GM12873 (cell line): ENCODE results near the gene NEU2.

Source experiments
- CTCF ChIP-seq: IDR thresholded peaks from 2 replicates; pipeline ENCODE4 v1.5.1; 2012; ENCODE audit warnings: low read depth, mild to moderate bottlenecking, moderate library complexity, low read length, control low read depth; ENCODE audit not compliant: insufficient read depth; ENCODE audit errors: missing control alignments

The NEU2 gene

GRCh38 chr2:233082931-233083755 is 50.7 kb downstream of the NEU2 start:
- no peak for TF ChIP-seq CTCF

GRCh38 chr2:233083782-233084181 is 51.3 kb downstream of the NEU2 start:
- TF ChIP-seq CTCF = no peak

- TF ChIP-seq CTCF = no peak
These were observed 52.0 kb downstream of the NEU2 start for GRCh38 chr2:233084488-233084887.
